Measurements from ENCODE around the gene MYO9B.

Gene MYO9B

DNA sequence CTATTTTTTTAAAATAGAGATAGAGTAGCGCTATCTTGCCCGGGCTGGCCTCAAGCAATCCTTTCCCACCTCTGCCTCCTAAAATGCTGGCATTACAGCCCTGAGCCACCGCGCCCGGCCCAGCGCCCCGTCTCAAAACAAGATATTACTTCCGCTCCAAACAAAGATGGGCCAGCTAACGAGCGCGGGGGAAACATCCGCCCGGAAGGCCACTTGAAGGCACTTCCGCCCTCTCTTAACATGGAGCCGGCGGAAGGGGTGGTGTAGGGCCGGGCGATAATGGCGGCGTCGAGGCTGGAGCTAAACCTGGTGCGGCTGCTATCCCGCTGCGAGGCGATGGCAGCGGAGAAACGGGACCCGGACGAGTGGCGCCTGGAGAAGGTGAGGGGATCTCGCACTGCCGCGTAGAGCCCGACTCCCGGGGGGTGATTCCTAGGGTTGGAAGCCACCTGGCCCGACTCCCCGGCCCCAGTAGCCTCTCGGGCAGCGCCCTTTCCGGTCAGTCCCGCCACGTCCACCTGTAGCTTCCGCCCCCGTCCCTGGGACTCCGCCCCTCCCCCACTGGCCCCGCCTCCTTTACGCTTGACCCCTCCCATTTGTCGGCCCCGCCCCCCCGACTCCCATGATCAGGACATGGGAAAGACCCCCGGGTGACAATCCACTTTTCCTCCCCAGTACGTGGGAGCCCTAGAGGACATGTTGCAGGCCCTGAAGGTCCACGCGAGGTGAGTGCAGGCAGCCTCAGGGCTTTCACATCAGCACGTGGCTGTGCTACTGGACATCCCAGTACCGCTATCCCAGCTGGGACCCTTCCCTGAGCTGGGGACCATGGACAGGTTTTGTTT, 139.8 kb downstream of the MYO9B start, which contains the start of gene USE1:
TSS of gene USE1 (plus strand) at position 231 of the 845 bp plus-strand sequence. CDS start at position 280, 49 bp downstream.
- peak; percentile 91 for DNase-seq

DNA sequence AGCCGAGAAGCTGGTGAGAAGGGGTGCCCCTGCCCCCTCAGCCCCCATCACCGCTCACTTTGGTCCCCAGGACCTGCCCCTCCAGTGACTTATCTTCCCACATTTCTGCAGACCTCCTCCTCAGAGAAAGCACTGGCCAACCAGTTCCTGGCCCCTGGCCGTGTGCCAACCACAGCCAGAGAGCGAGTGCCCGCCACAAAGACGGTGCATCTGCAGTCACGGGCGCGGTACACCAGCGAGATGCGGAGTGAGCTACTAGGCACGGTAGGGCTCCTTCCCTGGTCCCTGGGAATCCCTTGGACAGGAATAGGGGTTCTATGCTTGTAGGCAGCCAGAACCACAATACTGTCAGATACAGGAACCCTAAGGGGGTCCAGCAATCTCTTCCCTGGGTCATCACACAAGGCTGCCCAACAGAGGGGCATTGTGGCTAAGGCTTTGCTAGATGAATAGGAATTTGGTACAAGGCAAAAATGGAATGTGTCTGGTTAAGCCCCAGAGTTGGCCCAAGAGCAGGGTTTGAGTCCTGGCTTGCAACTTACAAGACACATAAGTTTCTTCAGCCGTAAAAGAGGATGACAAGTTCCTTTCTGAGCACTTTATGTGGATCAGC, 140.6 kb downstream of the MYO9B start:
- DNase-seq = no peak

GRCh38 chr19:17219286-17219685, 143.7 kb downstream of the MYO9B start:
- no peak for DNase-seq

DNA sequence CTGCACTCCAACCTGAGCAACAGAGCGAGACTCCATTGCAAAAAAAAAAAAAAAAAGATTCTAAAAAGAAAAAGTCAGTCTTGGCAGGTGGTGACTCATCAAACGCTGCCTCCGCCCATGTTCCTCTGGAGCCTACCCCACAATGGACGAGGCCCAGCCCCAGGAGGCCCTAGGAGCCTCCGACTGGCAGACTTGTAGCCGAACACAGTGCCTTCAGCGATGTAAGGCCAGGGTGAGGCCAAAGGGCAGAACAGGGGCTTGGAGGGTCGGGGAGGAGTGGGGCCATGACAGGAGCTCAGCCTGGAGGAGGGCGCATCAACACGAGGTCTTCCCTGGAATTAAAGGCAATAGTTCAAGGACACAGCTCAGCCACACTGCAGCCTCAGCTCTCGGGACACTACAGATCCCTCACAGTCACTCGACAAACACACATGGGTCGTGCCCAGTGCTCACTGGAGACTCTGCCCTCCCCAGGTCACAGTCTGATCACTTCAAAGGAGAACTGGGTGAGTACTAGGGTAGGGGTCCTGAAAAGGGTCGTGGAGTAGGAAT, 144.7 kb downstream of the MYO9B start:
- peak; percentile 50 for DNase-seq

DNA sequence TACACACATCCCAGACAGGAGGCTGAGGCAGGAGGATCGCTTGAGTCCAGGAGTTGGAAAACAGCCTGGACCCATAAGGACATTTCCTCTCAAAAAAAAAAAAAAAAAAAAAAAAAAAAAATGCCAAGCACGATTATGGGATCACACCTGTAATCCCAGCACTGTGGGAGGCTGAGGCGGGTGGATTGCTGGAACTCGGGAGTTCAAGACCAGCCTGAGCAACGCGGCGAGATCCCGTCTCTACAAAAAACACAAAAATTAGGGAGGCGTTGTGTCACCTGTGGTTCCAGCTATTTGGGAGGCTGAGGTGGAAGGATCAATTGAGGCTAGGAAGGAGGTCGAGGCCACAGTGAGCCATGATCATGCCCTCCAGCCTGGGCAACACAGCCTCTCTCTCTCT, 149.5 kb downstream of the MYO9B start:
- no peak for DNase-seq

DNA sequence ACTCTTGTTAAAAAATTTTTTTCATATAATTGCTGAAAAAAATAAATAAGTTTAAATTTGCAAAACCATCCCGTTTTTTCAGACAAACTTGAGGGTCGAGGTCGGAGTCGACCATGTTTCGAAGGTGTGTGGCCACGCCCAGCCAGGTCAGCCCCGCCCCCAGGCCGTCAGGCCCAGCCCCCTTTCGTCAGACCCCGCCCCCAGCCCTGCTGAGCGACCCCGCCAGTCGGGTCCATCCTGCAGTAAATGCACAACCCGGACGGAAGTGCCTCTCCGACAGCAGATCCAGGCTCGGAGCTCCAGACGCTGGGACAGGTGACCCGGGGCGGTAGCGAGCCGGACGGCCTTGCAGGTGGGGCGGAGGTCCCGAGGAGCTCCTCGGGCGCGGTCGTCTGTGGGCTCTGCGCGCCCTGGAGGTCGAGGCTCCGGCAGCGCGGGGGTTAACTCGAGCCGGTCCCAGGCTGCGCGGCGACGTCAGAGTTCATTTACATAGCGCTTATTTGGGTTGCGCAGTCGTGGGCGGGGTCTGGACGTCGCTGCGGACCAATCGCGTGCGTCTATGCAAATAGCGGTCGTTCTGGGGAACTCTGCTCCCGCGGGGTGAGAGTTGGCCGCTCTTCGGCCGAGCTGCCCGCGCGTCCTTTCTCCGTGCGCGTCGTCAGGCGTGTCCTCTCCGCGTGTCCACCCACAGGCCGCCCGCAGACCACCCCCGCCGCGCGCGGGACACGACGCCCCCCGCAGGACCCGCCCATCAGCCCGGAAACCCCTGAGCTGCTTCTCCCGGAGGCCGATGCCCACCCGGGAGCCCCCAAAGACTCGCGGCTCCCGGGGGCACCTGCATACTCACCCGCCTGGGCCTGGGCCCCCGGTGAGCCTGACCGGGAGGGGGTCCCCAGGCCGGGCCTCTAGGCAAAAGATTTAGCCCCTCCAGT, 150.7 kb downstream of the MYO9B start, which contains the start of gene OCEL1:
TSS of gene OCEL1 (plus strand) at position 225 of the 932 bp plus-strand sequence. CDS start at position 247, 22 bp downstream.
- DNase-seq = peak; percentile 98

DNA sequence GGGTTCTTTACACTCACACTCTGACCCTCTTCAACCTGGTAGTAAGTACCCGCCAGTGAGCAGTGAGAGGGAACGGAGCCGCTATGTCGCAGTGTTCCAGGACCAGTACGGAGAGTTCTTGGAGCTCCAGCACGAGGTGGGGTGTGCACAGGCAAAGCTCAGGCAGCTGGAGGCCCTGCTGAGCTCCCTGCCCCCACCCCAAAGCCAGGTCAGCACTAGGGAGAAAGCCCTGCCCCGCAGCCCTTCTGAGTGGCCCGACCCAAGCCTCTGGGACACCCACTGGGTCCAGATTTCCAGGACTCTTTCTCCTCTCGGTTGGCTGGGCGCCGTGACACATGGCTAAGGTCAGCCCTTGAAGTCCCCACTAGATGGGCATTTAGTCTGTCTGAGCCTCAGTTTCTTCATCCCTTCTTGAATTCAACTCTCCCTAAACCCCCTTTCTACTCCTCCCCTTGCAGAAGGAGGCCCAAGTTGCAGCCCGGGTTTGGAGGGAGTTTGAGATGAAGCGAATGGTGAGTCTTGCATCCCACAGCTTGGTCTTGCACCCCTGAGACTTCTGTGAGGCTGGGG, 152.3 kb downstream of the MYO9B start:
- DNase-seq = no peak

DNA sequence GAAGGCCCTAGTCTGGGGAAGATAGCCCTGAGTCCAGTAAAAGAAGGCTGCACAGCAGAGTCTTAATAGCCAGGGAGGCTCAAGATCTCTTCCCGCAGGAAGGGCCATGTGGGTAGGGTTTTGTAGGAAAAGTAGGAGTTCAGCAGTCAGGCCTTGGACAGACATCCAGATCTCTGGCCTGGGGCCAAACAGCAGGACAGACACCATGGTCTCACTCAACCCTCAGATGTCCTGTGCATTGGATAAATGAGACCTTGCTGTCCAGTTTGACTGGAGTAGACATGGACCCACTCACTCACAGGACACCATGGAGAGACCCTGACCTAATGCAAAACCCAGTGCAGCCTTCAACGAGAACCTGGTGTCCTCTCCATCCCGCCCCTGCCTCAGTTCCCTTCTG, 154.3 kb downstream of the MYO9B start:
- no peak for DNase-seq

DNA sequence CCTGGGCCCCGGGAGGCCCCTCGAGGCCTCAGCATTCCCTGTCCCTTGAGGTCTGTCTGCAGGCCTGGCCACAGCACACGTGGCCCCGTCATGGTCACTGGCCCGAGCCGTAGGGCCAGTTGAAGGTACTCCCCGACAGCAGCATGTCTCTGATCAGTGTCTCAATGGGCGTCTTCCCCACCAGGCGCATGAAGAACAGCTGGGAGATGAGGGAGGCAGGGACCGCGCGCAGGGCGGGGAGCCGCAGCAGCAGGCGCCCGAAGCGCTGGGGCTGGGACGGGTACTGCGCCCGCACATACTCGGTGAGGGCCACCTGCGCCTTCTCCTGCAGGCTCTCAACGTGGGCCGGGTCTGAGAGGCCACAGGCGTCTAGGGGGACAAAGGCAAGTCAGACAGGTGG, 156.7 kb downstream of the MYO9B start:
- DNase-seq = no peak

DNA sequence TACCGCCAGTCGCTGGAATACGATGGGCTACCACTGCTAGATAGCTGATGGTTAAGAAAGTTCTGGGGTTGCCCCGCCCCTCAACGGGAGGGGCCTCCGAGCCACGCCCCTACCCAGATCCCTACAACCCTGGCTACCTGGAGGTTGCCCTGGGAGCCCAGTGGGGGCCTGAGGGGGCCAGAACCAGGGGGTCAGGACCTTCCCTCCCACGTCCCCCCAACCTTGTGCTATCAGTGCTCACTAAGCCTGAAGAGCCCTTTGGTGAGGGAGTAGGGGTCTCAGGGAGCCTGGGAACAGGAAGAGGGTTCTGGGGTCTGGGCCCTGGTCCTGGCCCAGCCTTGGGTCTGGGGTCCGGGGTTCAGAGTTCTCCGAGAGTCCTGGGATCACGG, 159.3 kb downstream of the MYO9B start:
- DNase-seq = peak; percentile 80

GRCh38 chr19:17235300-17235970, 159.9 kb downstream of the MYO9B start:
- DNase-seq = peak; percentile 85

- peak; percentile 58 for DNase-seq
Measured at GRCh38 chr19:17235971-17236777, 160.6 kb downstream of the MYO9B start.

DNA sequence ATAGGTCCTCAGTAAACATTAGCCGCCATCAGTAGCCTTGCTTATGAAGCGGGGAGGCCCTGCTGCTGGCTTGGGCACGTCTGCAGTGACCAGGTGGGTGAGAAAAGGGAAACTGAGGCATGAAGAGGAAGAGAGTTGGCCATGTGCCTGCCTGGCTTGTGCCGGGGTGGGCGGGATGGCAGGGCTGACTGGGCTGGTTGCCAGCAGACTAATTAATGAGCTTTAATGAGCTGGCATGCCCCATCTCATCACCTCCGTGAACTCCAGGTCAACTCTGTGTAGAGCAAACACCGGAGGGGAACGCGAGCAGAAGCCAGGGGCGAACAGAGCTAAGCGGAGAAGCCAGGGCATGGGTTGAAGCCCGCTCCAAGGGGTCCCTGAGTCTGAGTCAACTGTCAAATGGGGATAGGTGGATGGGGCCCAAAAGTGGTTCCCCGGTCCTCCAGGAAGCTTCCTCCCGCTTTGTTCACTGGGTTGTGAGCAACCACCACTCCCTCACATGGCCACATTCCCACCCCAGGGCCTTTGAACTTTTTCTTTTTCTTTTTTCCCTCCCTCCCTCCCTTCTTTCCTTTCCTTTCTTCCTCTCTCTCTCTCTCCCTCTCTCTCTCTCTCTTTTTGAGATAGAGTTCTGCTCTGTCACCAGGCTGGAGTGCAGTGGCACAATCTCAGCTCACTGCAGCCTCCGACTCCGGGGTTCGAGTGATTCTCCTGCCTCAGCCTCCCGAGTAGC, 161.4 kb downstream of the MYO9B start:
- no peak for DNase-seq

- DNase-seq = no peak
Measured at GRCh38 chr19:17237747-17238706, 162.4 kb downstream of the MYO9B start.

DNA sequence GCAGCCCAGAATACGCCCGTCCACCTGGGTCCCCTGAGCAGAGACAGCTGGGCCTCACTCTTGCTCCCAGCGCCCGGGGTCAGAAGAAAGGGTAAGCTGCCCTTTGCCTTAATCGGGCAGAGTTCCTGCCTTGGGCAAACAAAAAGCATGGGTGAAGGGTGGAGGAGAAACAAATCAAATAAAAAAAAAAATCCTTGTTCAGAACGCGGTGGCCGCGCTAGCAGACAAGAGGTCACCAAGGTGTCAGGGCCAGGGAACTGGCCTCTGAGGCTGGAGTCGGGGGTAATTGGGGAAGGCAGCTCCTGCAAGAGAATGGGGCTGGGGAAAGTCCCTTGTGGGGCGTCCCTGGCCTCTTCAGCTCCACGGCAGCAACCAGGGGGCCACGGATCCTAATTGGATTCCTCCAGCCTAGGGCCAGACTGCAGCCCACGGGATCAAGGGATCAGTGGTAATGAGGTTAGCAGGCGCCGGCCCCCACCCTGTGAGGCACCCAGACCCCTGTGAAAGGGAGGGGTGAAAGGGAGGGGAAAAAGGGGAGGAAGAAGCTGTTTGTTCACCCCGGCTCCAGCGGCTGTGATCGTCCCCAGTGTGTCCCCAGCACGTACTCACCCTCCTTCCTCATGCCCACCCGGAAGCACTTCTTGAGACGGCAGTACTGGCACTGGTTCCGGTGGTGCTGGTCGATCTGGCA, 164.6 kb downstream of the MYO9B start:
- no peak for DNase-seq

- DNase-seq = no peak
Measured at GRCh38 chr19:17240826-17241399, 165.3 kb downstream of the MYO9B start.

DNA sequence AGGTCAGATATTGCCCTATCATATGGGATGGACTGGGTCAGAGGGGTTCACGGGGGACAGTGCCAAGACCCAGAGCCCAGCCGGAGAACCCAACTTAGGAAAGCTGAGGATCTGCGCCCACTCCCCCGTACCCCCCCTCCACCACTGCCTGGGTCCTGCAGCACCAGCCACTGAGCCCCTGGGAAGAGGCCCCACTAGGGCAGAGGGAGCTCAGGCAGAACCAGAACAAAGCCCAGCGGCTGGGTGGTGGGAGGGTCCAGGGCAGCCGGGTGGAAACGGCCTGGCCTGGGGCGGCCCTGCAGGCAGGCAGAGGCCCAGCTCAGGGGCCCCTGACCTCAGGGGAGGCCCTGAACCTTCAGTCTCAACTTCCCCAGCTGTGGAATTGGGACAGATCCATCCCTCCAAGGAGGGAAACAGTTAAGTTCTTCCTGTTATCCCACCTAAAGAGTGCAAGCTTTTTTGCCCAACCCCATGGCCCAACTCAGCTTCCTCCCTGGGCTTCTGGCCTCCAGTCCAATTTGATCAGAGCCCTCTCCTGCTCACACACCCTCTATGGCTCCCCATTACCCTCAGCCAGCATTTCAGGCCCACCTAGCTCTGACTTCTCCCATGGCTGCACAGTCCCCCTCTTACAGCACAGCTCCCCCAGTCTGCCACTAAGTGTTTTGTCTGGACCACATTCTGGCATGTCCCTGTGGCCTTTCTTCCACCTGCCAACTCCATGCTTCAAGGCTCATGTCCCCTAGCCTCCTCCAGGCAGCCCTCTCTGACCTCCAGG, 167.0 kb downstream of the MYO9B start:
- no peak for DNase-seq

All from CD4-positive, alpha-beta T cell treated with Interleukin-17A for 4 hours (primary cell).